ENCODE measurements around the gene FAM20B. TPM values are rescaled to one million over a fixed set of nuclear protein-coding genes. Genes with fewer than 3 reads are reported as not detected.

FAM20B gene
- total and polyA plus RNA-seq, 2 of the 13 experiments (the other 11 are each of a cell fraction or from before 2014, with no cell fraction given), result 13.8 to 26.9 TPM

DNA sequence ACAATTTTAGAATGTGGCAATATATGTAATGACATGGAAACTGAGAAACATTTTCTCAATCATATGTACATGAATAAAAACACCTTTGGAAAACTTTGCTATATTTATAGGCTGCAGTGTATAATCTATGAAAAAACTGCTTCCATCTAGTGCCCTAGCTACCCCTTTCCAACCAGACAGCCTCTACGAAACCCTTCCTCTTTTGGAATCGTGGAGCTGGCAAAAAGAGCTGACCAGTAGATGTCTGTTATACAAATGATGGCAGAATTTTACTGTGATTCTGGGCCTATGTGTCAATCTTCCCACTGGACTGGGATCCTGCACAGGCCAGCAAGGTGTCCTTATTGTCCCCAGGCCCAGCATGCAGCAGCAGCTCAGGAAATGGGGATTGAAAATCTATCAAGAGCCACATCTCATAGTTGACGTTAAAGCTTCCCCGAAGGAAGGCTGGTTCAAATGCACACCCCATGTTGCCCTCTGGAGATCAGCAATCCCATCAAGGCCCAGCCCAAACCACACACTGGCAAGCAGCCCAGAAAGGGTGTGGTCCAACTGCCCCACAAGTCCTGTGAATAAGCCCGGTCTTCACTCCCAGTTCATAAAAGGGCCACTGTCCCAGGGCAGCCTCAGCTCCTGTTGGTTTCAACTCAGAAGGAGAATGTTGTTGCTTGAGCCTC is 8.8 kb upstream of the FAM20B start:
- WGBS (ENCODE audit: low lambda C conversion rate), result 5% methylated on average over 4 of the region's 5 CpGs
- DNase-seq (ENCODE audit: low spot score) (peak; percentile 89), ATAC-seq (peak; percentile 93), FAIRE-seq (peak; percentile 97)
- no peaks in the 10 kb centered on the region for H3K27me3 ChIP-seq (ENCODE audit: control insufficient read depth in 1 of 2, insufficient read depth in 2 of 2, low read length in 2 of 2)
- no peak overlapping the region for H2AFZ ChIP-seq (ENCODE audit: low read length)
- peak overlapping the region in 2 of 3 experiments; percentile 36 to 45; a peak in 5 of 6 replicates for H3K4me3 ChIP-seq (replicated peaks in 1 of 3; ENCODE audit: insufficient read depth in 1 of 3, low read depth in 2 of 3, low read length in 3 of 3)
- in situ Hi-C loops (cut with HindIII; ENCODE audit: extremely low pct_ligation_motif_present, low pct_unique_long_range_greater_than_20kb) (no loop called here), intact Hi-C loops (cut with micrococcal nuclease; ENCODE audit: unreplicated experiment) (no loop called here)
- no peaks in the 10 kb centered on the region for H3K36me3 ChIP-seq (replicated peaks in 1 of 2; ENCODE audit: control insufficient read depth in 1 of 2, insufficient read depth in 2 of 2, low read length in 2 of 2)
- H3K9me3 ChIP-seq (ENCODE audit: low read length), result no peaks in the 10 kb centered on the region
- H3K4me2 ChIP-seq (ENCODE audit: low read depth, low read length), result peak overlapping the region; percentile 67
- no peaks in the 10 kb centered on the region for H3K79me2 ChIP-seq (ENCODE audit: insufficient read depth, low read length)
- no peaks in the 10 kb centered on the region for H4K20me1 ChIP-seq (ENCODE audit: insufficient read depth, low read length)
- CTCF ChIA-PET (ENCODE audit: low intra/inter-chr PET ratio, low total read pairs), result no interaction called here
- POLR2A ChIA-PET, result interaction anchor here (0.6 to 1.3 kb wide), 2 partner anchors 17 to 26 kb away, joined by 3 to 4 read pairs; no protein-coding TSS in a partner anchor
- H3K9ac ChIP-seq (ENCODE audit: insufficient read depth, low read depth, low read length), result no peak overlapping the region; the same call in 1 of the 2 replicates
- no peak overlapping the region for H3K27ac ChIP-seq (ENCODE audit: extremely low read length, insufficient read depth, low read length)
- H3K4me1 ChIP-seq (ENCODE audit: insufficient read depth, low read length), result peaks cover 38% of the 10 kb centered on the region
- no TSS peak for BruUV-seq (replicated peaks)
- TF ChIP-seq ZNF569 (CRISPR knock-in tag; IDR thresholded peaks at IDR 0.05; ENCODE audit: borderline replicate concordance), result no peak
- TF ChIP-seq CREM (IDR thresholded peaks at IDR 0.05), result no peak
- TF ChIP-seq CREM (CRISPR knock-in tag; IDR thresholded peaks at IDR 0.05), result no peak
- 0 out of 2 replicates have a peak, but pooled peaks have one; percentile 25 for TF ChIP-seq PPARG (CRISPR knock-in tag; conservative IDR thresholded peaks at IDR 0.05)
- no peak for TF ChIP-seq ATF7 (IDR thresholded peaks at IDR 0.05)
- no peak for TF ChIP-seq ATF7 (CRISPR knock-in tag; IDR thresholded peaks at IDR 0.05)
- TF ChIP-seq, protein P1, sequence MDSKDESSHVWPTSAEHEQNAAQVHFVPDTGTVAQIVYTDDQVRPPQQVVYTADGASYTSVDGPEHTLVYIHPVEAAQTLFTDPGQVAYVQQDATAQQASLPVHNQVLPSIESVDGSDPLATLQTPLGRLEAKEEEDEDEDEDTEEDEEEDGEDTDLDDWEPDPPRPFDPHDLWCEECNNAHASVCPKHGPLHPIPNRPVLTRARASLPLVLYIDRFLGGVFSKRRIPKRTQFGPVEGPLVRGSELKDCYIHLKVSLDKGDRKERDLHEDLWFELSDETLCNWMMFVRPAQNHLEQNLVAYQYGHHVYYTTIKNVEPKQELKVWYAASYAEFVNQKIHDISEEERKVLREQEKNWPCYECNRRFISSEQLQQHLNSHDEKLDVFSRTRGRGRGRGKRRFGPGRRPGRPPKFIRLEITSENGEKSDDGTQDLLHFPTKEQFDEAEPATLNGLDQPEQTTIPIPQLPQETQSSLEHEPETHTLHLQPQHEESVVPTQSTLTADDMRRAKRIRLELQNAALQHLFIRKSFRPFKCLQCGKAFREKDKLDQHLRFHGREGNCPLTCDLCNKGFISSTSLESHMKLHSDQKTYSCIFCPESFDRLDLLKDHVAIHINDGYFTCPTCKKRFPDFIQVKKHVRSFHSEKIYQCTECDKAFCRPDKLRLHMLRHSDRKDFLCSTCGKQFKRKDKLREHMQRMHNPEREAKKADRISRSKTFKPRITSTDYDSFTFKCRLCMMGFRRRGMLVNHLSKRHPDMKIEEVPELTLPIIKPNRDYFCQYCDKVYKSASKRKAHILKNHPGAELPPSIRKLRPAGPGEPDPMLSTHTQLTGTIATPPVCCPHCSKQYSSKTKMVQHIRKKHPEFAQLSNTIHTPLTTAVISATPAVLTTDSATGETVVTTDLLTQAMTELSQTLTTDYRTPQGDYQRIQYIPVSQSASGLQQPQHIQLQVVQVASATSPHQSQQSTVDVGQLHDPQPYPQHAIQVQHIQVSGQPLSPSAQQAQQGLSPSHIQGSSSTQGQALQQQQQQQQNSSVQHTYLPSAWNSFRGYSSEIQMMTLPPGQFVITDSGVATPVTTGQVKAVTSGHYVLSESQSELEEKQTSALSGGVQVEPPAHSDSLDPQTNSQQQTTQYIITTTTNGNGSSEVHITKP (CRISPR knock-in tag; IDR thresholded peaks at IDR 0.05; ENCODE audit: low read depth), result peak; percentile 84
- TF ChIP-seq EEA1 (CRISPR knock-in tag; IDR thresholded peaks at IDR 0.05; ENCODE audit: borderline replicate concordance), result no peak
- no peak for TF ChIP-seq NRL (CRISPR knock-in tag; IDR thresholded peaks at IDR 0.05; ENCODE audit: borderline replicate concordance)
- TF ChIP-seq, protein P2, sequence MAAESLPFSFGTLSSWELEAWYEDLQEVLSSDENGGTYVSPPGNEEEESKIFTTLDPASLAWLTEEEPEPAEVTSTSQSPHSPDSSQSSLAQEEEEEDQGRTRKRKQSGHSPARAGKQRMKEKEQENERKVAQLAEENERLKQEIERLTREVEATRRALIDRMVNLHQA (CRISPR knock-in tag; IDR thresholded peaks at IDR 0.05), result no peak
- 0 out of 2 replicates have a peak, but pooled peaks have one; percentile 4 for TF ChIP-seq STAG1 (CRISPR knock-in tag; IDR thresholded peaks at IDR 0.05)
- TF ChIP-seq ZNF550 (CRISPR knock-in tag; IDR thresholded peaks at IDR 0.05; ENCODE audit: borderline replicate concordance), result no peak
- no peak for TF ChIP-seq TMF1 (CRISPR knock-in tag; IDR thresholded peaks at IDR 0.05; ENCODE audit: low read depth)
- TF ChIP-seq NFIC (IDR thresholded peaks at IDR 0.05; ENCODE audit: low read length), result no peak; the same call in 1 of the 2 replicates
- no peak for TF ChIP-seq ZNF121 (CRISPR knock-in tag; IDR thresholded peaks at IDR 0.05)
- TF ChIP-seq, protein P3, sequence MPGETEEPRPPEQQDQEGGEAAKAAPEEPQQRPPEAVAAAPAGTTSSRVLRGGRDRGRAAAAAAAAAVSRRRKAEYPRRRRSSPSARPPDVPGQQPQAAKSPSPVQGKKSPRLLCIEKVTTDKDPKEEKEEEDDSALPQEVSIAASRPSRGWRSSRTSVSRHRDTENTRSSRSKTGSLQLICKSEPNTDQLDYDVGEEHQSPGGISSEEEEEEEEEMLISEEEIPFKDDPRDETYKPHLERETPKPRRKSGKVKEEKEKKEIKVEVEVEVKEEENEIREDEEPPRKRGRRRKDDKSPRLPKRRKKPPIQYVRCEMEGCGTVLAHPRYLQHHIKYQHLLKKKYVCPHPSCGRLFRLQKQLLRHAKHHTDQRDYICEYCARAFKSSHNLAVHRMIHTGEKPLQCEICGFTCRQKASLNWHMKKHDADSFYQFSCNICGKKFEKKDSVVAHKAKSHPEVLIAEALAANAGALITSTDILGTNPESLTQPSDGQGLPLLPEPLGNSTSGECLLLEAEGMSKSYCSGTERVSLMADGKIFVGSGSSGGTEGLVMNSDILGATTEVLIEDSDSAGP (CRISPR knock-in tag; IDR thresholded peaks at IDR 0.05; ENCODE audit: borderline replicate concordance), result peak; percentile 36; the same call in 1 of the 2 replicates
- no peak for TF ChIP-seq LCORL (IDR thresholded peaks at IDR 0.05)
- TF ChIP-seq LCORL (CRISPR knock-in tag; IDR thresholded peaks at IDR 0.05), result peak; percentile 65; the same call in 1 of the 2 replicates
- TF ChIP-seq ZNF510 (CRISPR knock-in tag; IDR thresholded peaks at IDR 0.05; ENCODE audit: low read depth), result 0 out of 2 replicates have a peak, but pooled peaks have one; percentile 37
